ENCODE measurements around the gene DDX6.
"Not testable (repeated sequence)": the region's sequence is repeated elsewhere in the genome, so short reads cannot be mapped to it uniquely, and the experiment has no call there.

GRCh38 chr11:118720078-118720477 is 70.9 kb downstream of the DDX6 start:
- not testable (repeated sequence) for TF ChIP-seq CTCF (IDR thresholded peaks at IDR 0.05; ENCODE audit: low read depth, low read length, poor library complexity, severe bottlenecking); EZH2phosphoT487 (IDR thresholded peaks at IDR 0.05; ENCODE audit: borderline replicate concordance, low read length)
